Eye (tissue), 1 donor: ENCODE measurements around the gene SRC.

Experiments used
- DNase-seq: peaks from one replicate; pipeline ENCODE4 v3.0.0-alpha.2; 2015

Gene SRC

DNA sequence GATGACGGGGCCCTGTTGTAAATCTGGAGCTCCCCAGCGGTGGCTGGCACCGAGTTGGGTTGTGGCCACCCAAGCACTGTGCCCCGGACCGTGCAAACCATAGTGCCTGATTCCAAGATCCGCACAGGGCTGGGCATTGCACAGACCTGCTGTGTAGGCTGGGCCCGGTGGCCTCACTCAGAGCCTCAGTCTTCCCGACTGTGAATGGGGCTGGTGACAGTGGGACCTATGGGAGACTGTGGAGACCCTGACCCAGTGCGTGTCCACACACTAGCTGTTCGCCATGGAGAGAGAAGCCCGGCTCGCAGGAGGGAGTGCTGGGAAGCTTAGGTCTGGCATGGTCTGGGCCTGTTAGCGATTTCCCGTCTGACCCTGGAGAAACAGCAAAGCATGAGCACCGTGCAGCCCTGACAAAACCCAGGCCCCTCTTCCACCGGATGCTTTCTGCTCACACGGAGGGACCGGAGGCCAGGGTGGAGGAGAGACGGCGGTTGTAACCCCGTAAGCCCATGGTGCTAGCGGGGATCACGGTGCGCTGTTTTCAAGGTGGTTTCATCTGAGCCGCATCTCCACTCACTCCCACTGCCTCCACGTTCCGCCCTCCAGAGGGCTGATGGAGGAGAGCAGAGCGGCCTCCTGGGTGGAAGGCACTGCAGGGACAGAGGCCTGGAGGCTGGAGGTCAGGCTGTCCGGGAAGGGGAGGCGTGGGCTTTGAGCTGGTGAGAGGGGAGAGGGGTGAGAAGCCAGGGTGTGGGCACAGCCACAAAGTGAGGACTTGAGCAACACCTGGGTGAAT lies 52.2 kb downstream of the SRC start:
- DNase-seq = no peak

DNA sequence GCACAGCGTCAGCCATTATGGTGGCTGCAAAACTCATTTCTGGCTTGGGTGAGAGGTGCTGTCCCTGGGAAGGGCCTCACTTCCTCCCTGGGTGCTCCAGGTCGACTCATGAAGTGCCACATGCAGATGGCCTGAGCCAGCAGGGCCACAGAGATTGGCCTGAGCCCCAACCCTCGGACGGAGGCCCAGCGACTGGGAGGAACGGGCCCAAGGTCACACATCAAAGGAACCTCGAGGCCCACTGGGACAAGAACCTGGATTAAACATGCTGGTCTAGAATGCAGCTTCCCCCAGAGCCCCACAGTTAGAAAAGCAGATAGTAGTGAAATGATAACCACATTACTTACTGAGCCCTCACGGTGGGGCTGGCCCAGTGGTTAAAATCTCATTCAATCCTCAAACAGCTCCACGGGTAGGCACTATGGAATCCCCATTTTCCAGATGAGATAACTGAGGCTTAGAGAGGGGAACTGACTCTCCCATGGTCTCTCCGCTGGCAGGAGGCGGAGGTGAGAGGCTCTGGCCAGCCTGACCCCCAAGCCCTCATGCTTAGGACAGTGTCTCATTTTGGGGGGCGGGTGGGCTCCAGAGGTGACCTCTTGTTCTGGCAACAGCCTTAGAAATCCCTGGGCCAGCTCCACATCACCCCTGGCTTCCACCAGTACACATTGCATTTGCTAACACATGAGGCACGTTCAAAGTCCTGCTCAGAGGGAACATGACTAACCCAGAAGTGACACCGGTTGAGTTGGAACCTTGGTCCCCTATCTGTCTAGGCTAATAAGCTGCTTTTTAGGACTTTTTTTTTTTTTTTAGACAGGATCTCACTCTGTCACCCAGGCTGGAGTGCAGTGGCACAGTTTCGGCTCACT lies 53.0 kb downstream of the SRC start:
- DNase-seq = no peak

DNA sequence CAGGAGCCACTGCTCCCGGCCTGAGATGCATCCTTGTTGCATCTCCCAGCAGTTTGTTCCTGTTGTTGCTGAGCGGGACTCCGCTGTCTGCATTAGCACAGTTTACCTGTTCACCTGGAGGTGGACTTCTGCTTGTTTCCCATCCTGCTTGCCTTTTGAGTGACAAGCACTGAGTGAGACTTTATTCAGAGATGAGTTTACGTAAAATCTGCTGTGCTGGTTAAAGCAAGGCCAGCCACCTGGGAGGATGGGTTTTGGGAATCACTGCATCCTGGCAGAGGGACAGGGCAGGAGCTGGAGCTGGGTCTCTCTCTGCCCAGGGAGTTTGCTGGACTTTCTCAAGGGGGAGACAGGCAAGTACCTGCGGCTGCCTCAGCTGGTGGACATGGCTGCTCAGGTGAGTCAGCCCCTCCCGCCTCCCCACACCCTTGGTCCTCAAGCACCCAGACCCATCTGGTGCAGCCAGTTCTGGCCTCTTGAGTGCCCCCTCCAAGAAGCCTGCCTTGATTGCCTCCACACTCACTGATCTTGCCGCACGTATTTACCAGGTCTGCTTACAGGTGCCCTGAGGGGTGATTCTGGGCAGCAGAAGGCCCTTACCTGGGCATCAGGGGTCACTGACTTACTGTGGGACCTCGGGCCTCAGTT lies 55.5 kb downstream of the SRC start:
- no peak for DNase-seq

DNA sequence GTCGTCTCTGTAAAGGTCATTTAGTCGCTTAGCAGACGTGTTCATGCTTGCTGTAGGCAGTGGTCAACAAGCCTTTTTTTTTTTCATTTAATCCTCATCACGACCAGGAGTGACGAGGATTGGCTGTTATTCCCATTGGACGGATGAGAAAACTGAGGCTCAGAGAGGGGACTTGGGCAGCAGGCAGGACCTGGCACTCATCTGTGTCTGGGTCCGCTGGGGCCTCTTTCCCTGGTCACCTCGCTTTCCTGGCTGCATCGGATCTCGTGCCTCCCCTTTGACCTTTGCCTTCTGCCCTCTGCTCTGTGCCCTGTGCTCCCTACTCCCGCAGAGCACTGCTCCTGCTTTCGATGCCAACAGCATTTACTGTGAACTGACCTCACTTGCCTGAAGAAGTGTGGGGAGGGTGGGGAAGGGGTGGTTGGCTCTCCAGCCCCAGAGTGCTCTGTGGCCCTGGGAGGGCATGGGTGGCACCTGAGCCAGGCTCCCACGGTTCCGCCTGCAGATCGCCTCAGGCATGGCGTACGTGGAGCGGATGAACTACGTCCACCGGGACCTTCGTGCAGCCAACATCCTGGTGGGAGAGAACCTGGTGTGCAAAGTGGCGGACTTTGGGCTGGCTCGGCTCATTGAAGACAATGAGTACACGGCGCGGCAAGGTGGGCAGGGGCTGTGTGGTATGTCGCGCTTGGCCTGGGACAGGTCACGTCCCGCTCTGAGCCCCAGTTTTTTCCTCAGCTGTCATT lies 56.2 kb downstream of the SRC start:
- DNase-seq = no peak

DNA sequence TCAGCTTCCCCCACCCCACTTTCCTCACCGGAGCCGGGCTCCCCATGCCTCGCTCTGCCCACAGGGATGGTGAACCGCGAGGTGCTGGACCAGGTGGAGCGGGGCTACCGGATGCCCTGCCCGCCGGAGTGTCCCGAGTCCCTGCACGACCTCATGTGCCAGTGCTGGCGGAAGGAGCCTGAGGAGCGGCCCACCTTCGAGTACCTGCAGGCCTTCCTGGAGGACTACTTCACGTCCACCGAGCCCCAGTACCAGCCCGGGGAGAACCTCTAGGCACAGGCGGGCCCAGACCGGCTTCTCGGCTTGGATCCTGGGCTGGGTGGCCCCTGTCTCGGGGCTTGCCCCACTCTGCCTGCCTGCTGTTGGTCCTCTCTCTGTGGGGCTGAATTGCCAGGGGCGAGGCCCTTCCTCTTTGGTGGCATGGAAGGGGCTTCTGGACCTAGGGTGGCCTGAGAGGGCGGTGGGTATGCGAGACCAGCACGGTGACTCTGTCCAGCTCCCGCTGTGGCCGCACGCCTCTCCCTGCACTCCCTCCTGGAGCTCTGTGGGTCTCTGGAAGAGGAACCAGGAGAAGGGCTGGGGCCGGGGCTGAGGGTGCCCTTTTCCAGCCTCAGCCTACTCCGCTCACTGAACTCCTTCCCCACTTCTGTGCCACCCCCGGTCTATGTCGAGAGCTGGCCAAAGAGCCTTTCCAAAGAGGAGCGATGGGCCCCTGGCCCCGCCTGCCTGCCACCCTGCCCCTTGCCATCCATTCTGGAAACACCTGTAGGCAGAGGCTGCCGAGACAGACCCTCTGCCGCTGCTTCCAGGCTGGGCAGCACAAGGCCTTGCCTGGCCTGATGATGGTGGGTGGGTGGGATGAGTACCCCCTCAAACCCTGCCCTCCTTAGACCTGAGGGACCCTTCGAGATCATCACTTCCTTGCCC lies 57.4 kb downstream of the SRC start:
- DNase-seq = no peak

DNA sequence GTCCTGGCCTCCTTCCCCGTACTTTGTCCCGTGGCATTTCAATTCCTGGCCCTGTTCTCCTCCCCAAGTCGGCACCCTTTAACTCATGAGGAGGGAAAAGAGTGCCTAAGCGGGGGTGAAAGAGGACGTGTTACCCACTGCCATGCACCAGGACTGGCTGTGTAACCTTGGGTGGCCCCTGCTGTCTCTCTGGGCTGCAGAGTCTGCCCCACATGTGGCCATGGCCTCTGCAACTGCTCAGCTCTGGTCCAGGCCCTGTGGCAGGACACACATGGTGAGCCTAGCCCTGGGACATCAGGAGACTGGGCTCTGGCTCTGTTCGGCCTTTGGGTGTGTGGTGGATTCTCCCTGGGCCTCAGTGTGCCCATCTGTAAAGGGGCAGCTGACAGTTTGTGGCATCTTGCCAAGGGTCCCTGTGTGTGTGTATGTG lies 58.5 kb downstream of the SRC start:
- DNase-seq = no peak

DNA sequence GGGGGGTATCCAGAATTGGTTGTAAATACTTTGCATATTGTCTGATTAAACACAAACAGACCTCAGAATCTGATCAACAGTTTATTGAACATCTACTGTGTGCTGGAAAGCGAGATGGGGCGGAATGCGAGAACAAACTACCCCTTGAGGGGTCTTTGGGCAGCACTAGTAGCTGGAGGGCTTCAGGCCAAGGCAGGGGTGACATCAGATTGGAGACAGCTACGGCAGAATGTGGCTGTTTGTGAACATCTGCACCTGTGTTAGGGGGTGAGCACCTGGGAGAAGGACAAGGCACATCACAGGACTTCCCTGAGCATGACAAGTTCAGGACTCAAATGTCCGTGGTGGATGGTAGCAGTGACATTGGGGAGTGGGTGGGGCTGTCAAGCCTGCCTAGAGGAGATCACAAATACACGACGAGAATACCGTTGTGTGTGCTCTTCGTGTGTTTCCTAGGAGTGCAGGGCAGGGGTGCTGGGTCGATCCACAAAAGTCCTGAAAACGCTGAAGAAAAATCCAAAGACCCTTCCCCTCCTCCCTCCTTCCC lies 59.5 kb downstream of the SRC start:
- no peak for DNase-seq

DNA sequence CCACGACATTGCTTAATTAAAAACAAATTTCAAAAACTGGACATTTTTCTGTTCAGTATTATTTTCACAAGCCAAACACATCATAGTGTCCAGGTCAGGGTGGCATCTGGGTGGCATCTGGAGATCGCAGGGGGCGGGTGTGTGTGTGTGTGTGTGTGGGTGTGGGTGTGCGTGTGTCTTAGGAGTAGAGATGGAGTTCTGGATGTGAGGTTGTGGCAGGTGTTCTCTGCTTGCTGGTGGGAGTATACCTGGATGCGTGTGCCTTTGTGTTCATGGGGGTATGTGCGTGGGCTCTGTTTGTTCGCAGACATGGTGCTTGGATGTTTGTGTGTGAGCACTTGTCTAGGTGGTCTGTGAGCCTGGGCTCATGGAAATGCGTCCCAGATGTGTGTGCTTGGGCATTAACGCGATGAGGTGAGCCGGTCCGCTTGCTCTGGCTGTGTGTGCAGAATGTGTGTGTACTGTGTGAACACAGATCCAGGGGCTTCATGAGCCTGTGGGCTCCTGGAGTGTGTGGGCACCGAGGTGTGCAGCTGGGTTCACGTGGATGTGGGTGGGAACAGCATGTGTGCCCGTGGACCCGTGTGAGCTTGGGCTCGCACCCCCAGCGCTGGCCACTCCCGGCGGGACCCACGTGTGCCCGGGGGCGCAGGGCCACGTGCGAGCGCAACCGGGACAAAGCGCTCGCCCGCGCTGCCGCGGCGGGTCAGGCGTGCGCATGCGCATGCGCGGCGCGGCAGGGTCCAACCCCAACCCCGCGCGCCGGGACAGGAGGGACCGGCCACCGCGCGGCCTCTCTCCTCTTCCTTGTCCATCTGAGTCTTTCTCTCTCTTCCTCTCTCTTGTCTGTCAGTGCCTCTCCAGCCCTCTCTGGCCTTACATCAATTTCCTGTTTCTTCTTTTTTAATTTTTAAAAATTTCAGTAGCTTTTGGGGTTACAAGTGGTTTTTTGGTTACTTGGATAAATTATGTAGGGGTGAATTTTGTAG lies 60.4 kb downstream of the SRC start:
- DNase-seq = peak; percentile 80

DNA sequence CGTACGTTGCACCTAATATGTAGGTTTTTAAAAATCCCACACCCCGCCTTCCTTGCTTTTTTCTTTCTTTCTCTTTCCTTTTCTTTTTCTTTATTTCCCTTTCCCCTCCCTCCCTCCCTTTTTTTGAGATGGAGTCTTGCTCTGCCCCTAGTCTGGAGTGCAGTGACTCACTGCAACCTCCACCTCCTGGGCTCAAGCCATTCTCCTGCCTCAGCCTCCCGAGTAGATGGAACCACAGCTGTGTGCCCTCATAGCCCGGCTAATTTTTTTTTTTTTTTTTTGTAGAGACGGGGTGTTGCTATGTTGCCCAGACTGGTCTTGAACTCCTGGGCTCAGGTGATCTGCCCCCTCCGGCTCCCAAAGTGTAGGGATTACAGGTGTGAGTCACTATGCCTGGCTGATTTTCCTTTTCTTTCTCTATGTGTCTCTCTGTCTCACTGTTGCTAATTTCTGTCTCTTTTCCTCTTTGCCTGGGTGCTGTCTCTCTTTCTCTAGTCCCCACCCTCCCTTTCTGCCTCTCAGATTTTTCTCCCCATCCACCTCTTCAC lies 61.2 kb downstream of the SRC start:
- no peak for DNase-seq

DNA sequence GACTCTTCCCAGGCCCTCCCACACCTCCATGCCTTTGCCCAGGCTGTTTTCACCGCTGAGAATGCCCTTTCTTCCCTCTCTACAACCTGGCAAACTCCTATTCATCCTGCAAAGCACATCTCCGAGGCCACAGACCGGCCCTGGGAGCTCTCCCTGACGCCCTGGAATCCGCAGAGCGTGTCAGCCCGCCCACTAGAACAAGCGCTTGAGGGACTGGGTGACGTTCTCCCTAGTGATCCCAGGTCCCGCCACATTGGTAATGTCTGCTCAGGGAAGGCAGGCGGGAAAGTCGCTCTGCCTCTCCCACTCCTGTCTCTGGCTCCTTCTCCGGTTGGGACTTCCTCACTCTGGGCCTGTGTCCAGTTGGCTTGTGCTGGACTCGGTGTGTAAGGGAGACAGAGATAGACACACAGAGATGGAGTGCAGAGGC lies 61.6 kb downstream of the SRC start:
- no peak for DNase-seq

DNA sequence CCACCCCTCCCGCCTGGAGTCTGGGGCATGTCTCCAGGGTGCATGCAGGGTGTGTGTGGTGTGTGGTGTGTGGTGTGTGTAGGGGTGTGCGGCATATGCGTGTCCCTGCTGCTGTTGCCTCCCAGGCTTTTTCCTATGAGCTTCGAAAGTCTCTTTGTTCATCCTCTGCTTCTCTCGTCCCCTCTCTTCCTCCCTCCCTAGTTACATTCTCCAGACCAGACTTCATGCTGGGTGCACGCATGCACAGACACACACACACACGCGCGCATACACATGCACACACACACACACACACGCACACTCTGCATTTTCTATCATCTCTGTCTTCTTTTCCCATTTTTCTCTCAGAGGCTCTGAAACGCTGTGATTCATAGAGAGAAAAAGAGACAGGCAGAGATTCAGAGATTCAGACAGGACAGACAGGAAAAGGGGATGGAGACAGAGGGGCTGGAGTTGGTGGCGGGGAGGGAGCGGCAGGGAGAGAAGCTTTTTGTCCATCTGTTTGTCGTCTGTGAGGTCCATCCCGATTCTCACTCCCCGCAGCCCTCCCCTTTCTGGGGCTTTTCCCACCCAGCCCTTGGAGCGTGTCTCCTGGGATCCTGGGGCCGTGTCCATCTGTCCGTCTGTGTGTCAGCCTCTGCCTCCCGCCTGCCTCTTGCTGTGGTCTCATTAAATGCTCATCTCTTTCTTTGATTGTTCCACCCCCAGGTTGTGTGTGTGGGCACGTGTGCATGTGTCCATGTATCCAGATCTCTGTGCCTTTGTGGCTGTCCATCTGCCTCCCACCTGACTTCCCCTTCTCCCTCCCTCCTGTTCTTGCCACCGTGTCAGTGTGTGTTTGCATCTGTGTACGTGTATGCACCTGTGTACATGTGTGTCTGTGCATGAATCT lies 62.6 kb downstream of the SRC start:
- peak; percentile 79 for DNase-seq

DNA sequence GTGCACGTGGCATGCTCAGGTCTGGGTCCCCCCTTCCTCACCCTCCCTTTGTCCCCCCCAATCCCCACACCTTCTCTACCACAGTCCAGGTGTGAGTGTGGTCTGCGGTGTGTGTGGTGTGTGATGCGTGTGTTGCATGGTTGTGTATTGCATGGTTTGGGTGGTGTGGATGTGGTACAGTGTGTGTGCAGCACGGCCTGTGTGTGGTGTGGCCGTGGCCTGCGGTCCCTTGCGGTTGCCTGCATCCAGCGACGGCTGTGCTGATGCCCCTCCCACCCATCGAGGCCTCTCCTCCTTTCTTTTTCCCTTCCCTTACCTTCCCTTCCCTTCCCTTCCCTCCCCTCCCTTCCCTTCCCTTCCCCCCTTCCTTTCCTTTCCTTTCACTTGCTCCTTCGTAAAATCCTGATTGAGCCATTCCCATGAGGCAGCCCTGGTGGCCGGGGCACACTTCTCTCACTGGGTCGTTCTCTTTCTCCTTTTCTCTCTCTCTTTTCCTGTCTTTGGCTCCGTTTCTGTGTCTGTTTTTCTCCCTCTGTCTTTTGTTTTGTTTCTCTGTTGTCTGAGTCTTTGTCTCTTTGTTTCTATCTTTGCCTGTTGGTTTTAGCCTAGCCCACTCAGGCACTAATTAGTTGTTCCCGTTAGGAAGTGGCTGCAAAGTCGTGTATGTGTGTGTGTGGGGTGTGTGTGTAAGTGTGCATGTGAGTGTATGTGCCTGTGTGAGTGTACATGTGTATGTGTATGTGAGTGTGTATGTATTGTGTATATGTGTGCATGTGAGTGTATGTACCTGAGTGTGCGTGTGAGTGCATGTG lies 65.7 kb downstream of the SRC start:
- DNase-seq = peak; percentile 87

DNA sequence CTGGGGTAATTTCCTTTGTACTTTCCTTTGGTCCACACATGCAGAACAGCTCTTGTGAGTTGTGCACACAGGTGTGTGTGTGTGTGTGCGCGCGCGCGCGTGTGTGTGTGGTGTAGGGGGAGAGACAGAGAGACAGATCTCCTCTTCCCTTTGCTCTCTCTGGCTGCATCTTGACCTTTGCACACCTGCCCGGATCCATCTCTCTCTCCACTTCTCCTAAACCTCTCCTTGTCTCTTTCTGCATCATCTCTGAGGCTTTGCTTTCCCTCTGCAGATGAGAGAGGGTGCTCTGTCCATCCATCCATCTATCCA lies 67.0 kb downstream of the SRC start:
- DNase-seq = no peak

DNA sequence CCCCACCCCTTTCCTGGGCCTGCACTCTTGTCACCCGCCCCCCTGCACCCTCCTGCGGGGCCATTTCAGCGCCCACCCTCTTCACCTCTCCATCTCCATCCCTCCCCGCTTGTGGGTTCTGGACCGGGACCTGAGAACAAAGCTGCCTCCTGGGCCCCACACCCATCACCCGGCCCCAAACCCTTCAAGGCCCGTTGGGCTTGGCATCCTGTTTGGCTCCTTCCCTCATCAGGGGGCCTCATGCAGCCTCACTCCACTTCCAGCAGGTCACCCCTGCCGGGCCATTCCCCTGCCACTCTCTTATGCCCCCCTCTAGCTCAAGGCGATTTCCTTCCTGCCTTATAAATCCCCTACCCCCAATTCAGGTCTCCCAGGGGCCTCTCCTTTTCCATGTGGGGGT lies 67.4 kb downstream of the SRC start:
- DNase-seq = peak; percentile 50

DNA sequence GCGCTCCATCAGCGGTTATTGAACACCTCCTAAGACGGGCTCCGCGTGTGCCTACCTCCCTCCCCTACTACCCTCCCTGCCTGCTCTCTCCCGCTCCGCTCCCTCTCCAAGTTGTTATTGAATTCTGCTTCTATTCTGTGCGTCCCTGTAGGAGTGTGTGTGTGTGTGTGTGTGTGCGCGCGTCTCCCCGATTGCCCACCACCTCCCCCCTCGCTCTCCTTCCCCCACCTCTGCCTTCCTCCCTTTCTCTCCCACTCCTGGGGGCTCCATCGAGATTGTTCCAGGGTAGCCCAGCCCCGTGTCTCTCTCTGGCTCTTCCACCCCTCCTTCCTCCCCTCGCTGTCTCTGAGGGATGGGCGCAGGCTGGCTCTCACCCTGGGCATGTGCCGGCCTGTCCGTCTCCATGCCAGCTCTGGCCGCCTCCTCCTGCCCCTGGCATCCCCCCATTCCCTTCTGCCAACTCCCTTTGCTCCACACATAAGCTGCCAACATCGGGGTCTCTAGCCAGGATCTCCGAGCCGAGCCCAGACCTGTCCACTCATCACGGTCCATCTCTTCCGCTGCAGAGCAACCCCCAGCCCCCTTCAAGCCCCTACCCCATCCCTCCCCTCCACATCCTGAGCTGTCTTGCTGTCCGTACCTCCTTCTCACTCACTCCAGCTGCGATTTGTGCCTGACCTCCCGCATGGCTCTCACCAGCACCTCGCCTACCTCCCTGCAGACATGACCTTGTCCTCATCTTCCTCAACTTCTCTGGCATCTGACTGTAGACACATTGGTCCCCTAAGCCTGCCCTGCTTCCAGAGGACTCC lies 68.5 kb downstream of the SRC start:
- peak; percentile 91 for DNase-seq

DNA sequence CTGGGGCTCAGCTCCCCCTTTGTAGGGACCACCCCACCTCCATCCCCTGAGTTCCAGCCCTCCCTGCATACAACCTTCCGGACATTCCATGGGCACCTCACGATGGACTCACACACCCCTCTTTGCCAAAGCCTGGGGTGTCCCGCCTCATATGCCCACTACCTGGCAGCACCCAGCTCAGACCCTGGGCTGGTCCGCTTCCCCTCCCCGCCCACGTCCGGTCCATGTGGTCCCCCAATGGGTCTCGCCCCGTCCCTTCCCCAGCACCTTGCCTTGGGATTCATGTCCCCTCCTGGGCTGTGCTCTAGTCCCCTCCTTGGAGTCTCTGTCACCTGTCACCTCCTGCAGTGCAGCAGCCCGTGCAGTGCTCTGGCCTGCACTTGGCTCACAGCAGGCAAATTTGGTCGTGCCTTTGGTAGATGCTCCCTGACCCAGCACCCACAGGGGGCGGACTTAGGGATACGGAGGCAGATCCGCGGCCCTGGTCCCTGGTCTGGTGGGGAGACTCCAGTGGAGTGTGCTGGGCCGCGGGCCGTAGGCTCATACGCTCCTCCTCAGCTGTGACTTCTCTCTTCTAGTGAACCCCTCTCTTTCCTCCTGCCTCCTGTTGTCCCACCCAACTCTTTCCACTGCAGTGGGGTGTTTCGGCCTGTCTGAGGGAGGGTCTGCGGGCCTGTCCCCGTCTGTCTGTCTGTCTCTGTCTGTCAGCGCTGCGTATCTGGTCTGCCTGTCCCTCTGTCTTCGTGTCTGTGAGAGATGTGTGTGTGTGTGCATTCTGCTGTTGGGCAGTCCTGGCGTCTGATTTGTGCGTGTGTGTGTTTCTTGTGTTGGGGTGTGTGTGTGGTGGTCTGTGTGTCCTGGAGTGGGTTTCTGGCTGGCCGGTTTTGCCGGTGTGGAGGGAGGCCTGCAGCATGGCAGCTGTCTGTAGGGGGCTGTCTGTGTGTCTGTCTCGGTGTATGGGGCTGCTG lies 69.5 kb downstream of the SRC start:
- no peak for DNase-seq
